RWPE2 (cell line): ENCODE data around the gene COX17.
A peak's percentile ranks its signal among the peaks of the same experiment; 100 is the strongest.
"Not testable (repeated sequence)": the region's sequence is repeated elsewhere in the genome, so short reads cannot be mapped to it uniquely, and the experiment has no call there.

Experiments
- ATAC-seq: fragments of 200-7000 bp; cut with Tn5 transposase; 3 replicates; pipeline ENCODE4 v1.9.1; 2021; ENCODE audit warnings: low read depth
- DNase-seq: peaks from one replicate; pipeline ENCODE4 v3.0.0-alpha.2; 2020; ENCODE audit warnings: low spot score
- H3K27ac ChIP-seq: fragments of 450-650 bp; 2 replicates; pipeline ENCODE4 v1.5.1; 2017; ENCODE audit warnings: mild to moderate bottlenecking; ENCODE audit not compliant: poor library complexity, severe bottlenecking
- H3K27me3 ChIP-seq: fragments of 250-450 bp; sonication (Bioruptor Pico); 2 replicates; pipeline ENCODE4 v1.5.1; 2021; ENCODE audit warnings: mild to moderate bottlenecking, moderate library complexity; ENCODE audit not compliant: insufficient read depth, poor library complexity, severe bottlenecking
- H3K36me3 ChIP-seq: fragments of 250-450 bp; sonication (Bioruptor Pico); 2 replicates; pipeline ENCODE4 v1.5.1; 2020; ENCODE audit warnings: low read depth, mild to moderate bottlenecking, moderate library complexity
- H3K4me1 ChIP-seq: fragments of 250-450 bp; sonication (Bioruptor Pico); 2 replicates; pipeline ENCODE4 v1.5.1; 2021; ENCODE audit warnings: mild to moderate bottlenecking, moderate library complexity; ENCODE audit not compliant: insufficient read depth, poor library complexity, severe bottlenecking
- H3K4me3 ChIP-seq: fragments of 250-450 bp; sonication (Bioruptor Pico); 2 replicates; pipeline ENCODE4 v1.5.1; 2021; ENCODE audit warnings: mild to moderate bottlenecking, moderate library complexity; ENCODE audit not compliant: severe bottlenecking
- H3K9me3 ChIP-seq: fragments of 250-450 bp; sonication (Bioruptor Pico); 2 replicates; pipeline ENCODE4 v1.5.1; 2021; ENCODE audit warnings: mild to moderate bottlenecking, moderate library complexity; ENCODE audit not compliant: severe bottlenecking
- CTCF ChIP-seq: fragments of 450-650 bp; IDR thresholded peaks from one replicate; pipeline ENCODE4 v1.5.1; 2017; ENCODE audit warnings: mild to moderate bottlenecking, moderate library complexity; ENCODE audit not compliant: poor library complexity, severe bottlenecking

Gene COX17

GRCh38 chr3:119681279-119681678, 4.1 kb upstream of the COX17 start:
- DNase-seq (no peak), ATAC-seq (peak; percentile 40; the same call in 1 of the 3 replicates)
- Histone ChIP-seq H3K4me1 (peaks cover 4% of the 10 kb centered on the region), H3K27me3 (no peaks in the 10 kb centered on the region), H3K27ac (no peak overlapping the region), H3K9me3 (no peaks in the 10 kb centered on the region), H3K4me3 (no peak overlapping the region), H3K36me3 (no peaks in the 10 kb centered on the region; the same call in 1 of the 2 replicates)
- TF ChIP-seq CTCF, result peak; percentile 73

- ATAC-seq, result no peak
- Histone ChIP-seq H3K27ac (no peak overlapping the region), H3K4me1 (peaks cover 6% of the 10 kb centered on the region), H3K27me3 (no peaks in the 10 kb centered on the region), H3K4me3 (no peak overlapping the region), H3K9me3 (no peaks in the 10 kb centered on the region), H3K36me3 (peaks cover 7% of the 10 kb centered on the region)
- TF ChIP-seq CTCF, result no peak
- no peak for DNase-seq
Measured at GRCh38 chr3:119679874-119680273, 2.7 kb upstream of the COX17 start.

DNA sequence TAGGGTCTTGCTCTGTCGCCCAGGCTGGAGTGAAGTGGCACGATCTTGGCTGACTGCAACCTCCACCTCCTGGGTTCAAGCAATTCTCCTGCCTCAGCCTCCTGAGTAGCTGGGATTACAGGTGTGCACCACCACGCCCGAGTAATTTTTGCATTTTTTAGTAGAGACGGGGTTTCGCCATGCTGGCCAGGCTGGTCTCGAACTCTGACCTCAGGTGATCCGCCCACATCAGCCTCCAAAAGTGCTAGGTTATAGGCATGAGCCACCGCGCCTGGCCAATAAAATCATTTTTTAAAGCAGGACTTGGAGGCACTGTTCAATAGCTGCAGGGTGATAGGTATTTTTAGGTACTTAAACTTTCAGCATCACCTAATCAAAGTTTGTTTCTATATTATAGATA, 1.0 kb upstream of the COX17 start:
- not testable (repeated sequence) for H3K27ac ChIP-seq, ATAC-seq, DNase-seq, H3K9me3 ChIP-seq, H3K4me1 ChIP-seq, H3K27me3 ChIP-seq, H3K4me3 ChIP-seq
- H3K36me3 ChIP-seq, result peaks cover 21% of the 10 kb centered on the region

GRCh38 chr3:119677641-119677934, 382 bp upstream of the COX17 start:
- TF ChIP-seq CTCF, result no peak
- H3K27me3 ChIP-seq, result no peaks in the 10 kb centered on the region
- DNase-seq, result no peak
- H3K9me3 ChIP-seq, result no peaks in the 10 kb centered on the region
- ATAC-seq, result no peak
- H3K4me3 ChIP-seq, result peak overlapping the region; percentile 53
- peak overlapping the region; percentile 73 for H3K27ac ChIP-seq
- H3K4me1 ChIP-seq, result peaks cover 6% of the 10 kb centered on the region
- peaks cover 27% of the 10 kb centered on the region for H3K36me3 ChIP-seq

GRCh38 chr3:119676020-119676419, 1.2 kb downstream of the COX17 start:
- no peak for DNase-seq
- ATAC-seq, result no peak
- Histone ChIP-seq H3K4me1 (peaks cover 6% of the 10 kb centered on the region), H3K9me3 (no peaks in the 10 kb centered on the region), H3K4me3 (peak overlapping the region; percentile 53), H3K27me3 (no peaks in the 10 kb centered on the region), H3K36me3 (peaks cover 43% of the 10 kb centered on the region), H3K27ac (peak overlapping the region; percentile 73)
- no peak for TF ChIP-seq CTCF
